Measurements from ENCODE around the gene ZSCAN5C. TPM values are rescaled to one million over a fixed set of nuclear protein-coding genes. Genes with fewer than 3 reads are reported as not detected.
"Not testable (repeated sequence)": the region's sequence is repeated elsewhere in the genome, so short reads cannot be mapped to it uniquely, and the experiment has no call there.

Gene ZSCAN5C
- total RNA-seq, 1 experiment from 2014 or later: not detected

DNA sequence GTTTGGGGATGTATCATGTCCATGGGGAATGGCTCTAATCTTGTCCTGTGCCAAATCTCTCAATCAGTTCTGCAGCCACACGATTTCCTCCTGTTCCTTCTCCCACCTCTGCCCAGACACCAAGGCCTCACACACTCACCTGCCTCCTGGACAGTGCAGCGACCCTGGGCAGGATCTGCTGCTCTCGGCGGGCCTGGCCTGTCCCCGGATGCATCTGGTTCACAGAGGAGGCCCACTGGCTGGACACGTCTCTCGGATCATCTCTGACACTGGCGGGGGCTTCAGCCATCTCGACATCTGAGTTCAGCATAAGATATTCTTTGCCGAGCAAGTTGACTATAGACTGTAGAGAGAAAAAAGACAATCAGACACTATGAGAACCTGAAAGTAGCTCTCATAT, 10.4 kb upstream of the ZSCAN5C start:
- no peak for DNase-seq (ENCODE audit: low spot score)

DNA sequence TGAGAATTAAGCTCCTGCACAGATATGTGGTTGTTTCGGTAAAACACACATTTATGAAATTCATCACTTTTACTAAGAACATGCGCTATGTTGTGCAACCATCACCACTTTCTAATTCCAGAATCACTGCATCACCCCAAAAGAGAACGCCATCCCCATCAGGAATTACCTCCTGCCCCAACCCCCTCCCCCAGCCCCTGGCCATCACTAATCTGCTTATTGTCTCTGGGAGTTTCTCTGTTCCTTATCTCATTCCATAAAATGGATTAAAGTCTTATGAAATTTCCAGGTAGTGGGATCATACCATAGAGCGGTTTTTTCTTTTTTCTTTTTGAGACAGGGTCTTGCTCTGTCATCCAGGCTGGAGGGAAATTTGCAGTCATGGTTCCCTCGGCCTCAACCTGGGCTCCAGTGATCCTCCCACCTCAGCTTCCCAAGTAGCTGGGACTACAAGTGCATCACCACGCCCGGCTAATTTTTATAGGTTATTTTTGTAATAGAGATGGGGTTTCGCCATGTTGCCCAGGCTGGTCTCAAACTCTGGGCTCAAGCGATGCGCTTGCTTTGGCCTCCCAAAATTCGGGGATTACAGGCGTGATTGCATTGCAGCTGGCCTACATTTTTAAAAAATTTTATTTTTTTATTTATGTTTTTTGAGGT, 8.0 kb upstream of the ZSCAN5C start:
- no peak for DNase-seq (ENCODE audit: low spot score)

DNA sequence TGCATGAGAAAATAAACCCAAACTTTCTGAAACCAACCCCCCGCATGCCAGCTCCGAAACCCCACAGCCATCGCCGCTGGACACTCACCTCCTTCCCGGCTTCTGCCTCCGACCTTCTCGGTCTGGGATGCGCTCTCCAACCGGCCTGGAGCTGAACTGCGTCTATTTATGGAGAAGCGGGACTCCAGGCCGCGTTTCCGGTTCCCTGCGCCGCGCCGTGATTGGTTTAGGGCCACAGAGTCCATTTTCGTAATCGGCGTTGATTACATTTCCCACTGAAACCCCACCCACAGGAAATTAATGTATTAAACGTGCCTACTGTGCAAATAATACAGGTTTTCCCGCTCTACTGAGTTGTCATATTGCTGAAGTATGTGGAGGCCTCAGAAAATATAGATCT, 4.4 kb upstream of the ZSCAN5C start, which contains the start of gene ZSCAN5B:
Gene ZSCAN5B (minus strand): TSS at position 138 of the 400 bp plus-strand sequence. CDS start 4,731 bp downstream, outside the sequence.
- DNase-seq (ENCODE audit: low spot score): not testable (repeated sequence)

DNA sequence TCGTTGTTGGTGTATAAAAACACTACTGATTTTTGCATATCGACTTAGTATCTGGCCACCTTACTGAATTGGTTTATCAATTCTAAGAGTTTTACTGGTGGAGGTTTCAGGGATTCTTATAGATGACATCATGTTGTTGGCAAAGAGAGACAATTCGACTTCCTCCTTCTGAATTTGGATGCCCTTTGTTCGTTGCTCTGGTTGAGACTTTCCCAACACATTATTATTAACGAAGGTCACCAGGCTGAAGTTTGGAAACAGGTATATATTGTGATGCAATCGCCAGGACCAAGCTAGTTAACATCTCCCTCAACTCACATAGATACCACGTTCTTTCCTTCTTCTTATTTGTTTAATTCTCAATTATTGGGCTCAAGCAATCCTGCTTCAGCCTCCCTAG, 2.4 kb upstream of the ZSCAN5C start:
- DNase-seq (ENCODE audit: low spot score): no peak

DNA sequence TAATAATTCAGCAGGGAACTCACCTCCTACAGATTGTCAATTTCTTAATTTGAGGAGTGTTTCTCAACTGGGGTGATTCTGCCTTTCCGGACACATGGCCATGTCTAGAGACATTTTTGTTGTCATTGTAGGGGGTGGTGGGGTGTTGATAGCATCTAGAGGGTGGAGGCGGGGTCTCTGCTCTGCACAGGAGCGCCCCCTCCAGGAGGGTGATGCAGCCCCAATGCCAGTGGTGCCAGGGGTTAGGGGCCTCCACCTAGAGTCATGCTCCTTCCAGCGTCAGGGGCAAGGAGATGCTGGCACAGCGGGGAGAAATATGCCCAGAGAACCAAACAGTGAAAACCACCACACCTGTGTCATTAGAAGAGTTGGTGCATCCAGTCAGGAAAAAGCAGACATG, 5.5 kb downstream of the ZSCAN5C start:
- not testable (repeated sequence) for DNase-seq (ENCODE audit: low spot score)

DNA sequence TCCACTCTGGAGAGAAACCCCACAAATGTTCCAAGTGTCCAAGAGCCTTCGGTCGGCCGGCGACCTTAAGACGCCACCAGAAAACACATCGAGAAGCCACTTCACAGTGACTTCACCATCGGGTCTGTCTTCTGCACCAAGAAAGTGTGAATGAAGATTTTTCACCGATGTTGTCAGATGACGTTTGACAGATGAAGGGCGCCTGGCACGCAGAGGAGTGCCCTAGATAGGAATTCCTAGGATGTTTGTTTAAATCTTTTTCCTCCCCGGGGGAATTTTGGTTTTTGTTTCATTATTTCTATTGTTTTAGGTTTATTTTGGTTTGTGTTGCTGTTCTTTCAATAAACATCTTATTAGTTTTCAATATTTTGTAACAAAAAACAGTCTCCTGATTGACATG, 7.0 kb downstream of the ZSCAN5C start:
- DNase-seq (ENCODE audit: low spot score): peak; percentile 21

DNA sequence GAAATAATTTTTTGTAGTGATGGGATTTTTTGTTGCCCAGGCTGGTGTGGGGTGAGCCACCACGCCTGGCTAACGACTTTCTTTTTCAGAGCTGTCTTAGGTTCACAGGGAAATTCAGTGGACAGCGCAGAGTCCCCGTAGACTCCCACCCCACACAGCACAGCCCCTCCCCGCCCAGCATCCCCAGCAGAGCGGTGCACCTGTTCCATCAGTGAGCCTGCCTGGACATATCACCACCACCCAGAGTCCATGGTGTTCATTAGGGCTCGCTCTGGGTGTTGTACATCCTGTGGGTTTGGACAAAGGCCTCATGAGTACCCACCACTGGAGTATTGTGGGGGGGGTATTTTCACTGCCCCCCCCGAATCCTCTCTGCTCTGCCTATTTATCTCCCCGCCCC, 8.0 kb downstream of the ZSCAN5C start:
- DNase-seq (ENCODE audit: low spot score): not testable (repeated sequence)

DNA sequence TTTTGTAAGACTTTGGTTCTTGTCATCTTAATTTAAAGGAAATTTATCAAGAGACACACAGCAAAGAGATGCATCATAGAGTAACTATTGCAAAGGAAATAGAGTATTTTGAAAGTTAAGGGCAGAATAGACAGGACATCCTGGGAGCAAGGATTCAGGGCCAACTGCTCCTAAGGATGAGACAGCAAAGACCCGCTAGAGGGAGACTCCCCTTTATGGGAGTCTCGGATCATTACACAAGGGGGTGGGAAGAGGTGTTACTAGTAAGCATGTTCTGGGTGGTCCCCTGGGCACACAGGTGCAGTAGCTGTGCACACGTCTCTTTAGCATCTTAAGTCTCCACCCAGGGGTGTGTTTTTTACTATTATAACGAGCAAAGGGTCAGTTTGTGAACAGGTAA, 9.6 kb downstream of the ZSCAN5C start:
- DNase-seq (ENCODE audit: low spot score): no peak

DNA sequence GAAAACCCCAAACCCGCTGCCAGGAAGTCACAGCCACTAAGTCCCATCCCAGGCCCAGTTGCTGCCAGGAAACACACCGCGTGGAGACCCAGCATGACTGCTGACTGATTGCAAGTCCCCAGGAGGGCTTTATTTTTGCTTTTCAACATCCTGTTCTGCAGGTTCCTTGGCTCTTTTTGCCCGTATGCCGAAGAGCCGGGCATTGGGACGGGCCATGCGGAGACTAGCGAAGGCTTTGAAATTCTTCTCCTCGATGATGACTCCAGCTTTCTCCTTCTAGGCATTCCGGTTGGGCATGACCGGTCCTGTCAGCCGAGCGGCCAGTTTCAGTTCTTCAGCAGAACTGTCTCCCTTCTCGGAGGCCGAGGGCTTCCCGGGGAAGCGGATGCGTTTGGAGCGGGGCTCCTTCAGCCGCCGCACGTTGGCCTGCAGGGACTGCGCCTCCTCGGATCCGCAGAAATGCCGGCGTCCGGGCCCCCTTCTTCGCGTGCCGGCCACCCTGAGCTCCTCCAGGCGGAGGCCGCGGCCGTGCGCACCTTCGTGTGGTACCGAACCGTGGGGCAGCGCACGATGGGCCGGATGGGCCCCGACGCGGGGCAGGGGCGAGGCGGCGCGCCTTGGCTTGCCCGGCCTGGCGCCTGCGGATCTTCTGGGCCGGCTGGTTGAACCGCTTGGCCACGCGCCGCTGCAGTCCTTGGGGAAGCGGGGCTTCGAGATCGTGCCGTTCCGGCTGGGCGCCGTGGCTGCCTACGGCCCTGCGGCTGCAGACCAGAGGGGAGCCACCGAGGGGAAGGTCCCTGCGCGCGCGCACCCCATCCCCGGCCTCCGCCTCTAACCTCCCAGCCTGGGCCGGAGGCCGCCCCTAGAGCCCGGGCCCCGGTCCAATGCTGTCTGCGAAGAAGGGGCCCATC, 15.2 kb downstream of the ZSCAN5C start:
- no peak for DNase-seq (ENCODE audit: low spot score)

DNA sequence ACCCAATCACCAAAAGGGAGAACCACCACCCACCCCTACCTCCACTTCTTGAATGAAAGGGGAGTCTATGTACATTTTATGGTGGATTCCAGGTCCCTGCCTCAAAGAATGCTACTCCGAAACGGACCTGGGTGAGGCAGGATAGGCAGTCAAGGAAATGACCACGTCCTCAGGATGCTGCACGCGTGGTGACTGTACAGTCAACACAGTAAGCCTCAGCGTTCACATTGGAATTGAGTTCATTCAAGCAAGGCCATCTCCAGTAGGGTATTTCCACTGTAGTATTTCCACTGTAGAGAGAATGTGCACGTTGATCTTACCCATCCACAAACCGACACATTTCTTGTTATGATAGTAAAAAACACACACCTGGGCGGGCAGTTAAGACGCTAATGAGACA, 16.9 kb downstream of the ZSCAN5C start:
- no peak for DNase-seq (ENCODE audit: low spot score)

DNA sequence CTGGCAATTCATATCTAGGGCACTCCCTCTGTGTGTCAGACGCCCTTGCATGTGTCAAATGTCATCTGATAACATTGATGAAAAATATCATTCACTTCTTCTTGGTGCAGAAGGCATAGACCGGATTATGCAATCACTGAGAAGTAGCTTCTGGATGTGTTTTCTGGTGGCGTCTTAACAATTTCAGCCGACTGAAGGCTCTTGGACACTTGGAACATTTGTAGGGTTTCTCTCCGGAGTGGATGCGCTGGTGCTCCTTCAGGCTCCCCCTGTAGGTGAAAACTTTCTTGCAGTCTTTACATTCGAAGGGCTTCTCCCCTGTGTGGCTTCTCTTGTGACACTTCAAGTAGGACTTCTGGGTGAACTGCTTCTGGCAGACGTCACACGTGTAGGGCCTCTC, 19.4 kb downstream of the ZSCAN5C start:
- DNase-seq (ENCODE audit: low spot score): peak; percentile 24

DNA sequence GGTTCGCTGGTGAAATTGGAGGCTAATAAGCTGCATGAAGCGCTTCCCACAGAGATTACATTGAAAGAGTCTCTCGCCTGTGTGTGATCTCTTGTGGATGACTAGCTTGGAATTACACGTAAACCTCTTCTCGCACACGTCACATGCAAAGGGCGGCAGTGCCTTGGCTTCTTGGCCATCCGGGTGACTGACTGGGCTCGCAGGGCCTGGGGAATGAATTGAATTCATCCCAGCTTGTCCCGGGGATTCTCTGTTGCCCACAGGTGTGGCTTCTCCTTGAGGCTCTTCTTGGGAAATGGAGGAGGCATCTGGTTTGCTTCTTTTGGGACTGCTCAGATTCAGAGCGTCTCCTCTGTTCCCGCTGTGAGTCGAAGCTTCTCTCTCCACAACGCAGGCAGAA, 19.8 kb downstream of the ZSCAN5C start:
- DNase-seq (ENCODE audit: low spot score): no peak

DNA sequence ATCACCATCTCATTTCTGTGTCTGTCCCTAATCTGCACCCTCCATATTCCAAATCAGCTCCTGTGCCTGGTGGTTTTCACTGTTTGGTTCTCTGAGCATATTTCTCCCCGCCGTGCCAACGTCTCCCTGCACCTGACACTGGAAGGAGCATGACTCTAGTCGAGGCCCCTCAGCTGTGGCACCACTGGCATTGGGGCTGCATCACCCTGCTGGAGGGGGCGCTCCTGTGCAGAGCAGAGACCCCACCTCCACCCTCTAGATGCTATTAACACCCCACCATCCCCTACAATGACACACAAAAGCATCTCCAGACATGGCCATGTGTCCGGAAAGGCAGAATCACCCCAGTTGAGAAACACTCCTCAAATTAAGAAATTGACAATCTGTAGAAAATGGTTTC, 20.8 kb downstream of the ZSCAN5C start:
- DNase-seq (ENCODE audit: low spot score): no peak

DNA sequence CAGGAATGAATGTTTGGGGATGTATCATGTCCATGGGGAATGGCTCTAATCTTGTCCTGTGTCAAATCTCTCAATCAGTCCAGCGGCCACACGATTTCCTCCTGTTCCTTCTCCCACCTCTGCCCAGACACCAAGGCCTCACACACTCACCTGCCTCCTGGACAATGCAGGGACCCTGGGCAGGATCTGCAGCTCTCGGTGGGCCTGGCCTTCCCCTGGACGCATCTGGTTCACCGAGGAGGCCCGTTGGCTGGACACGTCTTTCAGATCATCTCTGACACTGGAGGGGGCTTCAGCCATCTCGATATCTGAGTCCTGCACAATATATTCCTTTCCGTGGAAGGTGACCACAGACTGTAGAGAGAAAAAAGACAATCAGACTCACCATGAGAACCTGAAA, 21.4 kb downstream of the ZSCAN5C start:
- no peak for DNase-seq (ENCODE audit: low spot score)

DNA sequence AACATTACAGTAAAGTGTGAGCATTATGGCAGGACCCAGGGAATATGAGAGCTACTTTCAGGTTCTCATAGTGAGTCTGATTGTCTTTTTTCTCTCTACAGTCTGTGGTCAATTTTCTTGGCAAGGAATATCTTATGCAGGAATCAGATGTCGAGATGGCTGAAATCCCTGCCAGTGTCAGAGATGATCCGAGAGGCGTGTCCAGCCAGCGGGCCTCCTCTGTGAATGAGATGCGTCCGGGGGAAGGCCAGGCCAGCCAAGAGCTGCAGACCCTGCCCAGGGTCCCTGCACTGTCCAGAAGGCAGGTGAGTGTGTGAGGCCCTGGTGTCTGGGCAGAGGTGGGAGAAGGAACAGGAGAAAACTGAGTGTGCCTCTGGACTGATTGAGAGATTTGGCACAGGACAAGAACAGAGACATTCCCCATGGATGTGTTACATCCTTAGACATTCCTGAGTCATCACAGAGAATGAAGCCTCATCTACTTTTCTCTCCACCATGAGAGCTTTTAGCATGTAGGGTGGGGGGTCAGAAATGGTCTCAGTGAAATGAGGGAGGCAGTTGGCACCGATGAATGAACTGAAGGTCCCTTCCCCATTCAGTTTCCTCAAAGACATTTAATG, 43.2 kb downstream of the ZSCAN5C start:
- peak; percentile 19 for DNase-seq (ENCODE audit: low spot score)

DNA sequence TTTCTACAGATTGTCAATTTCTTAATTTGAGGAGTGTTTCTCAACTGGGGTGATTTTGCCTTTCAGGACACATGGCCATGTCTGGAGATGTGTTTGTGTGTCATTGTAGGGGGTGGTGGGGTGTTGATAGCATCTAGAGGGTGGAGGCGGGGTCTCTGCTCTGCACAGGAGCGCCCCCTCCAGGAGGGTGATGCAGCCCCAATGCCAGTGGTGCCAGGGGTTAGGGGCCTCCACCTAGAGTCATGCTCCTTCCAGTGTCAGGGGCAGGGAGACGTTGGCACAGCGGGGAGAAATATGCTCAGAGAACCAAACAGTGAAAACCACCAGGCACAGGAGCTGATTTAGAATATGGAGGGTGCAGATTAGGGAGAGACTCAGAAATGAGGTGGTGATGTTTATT, 43.7 kb downstream of the ZSCAN5C start:
- DNase-seq (ENCODE audit: low spot score): not testable (repeated sequence)

DNA sequence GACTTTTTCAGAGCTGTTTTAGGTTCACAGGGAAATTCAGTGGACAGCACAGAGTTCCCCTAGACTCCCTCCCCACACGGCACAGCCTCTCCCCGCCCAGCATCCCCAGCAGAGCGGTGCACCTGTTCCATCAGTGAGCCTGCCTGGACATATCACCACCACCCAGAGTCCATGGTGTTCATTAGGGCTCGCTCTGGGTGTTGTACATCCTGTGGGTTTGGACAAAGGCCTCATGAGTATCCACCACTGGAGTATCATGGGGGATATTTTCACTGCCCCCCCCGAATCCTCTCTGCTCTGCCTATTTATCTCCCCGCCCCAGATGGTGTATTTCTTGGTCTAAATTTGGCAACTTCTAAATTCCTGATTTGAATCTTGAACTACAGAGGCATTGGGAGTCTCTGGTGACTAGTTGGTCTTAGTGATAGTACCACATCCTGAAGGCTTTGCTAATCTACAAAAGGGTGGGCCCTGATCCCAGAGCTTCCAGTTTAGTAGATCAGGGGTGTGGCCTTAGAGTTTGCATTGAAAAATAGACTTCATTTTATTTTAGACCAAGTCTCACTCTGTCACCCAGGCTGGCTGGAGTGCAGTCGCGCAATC, 46.8 kb downstream of the ZSCAN5C start:
- DNase-seq (ENCODE audit: low spot score): not testable (repeated sequence)

DNA sequence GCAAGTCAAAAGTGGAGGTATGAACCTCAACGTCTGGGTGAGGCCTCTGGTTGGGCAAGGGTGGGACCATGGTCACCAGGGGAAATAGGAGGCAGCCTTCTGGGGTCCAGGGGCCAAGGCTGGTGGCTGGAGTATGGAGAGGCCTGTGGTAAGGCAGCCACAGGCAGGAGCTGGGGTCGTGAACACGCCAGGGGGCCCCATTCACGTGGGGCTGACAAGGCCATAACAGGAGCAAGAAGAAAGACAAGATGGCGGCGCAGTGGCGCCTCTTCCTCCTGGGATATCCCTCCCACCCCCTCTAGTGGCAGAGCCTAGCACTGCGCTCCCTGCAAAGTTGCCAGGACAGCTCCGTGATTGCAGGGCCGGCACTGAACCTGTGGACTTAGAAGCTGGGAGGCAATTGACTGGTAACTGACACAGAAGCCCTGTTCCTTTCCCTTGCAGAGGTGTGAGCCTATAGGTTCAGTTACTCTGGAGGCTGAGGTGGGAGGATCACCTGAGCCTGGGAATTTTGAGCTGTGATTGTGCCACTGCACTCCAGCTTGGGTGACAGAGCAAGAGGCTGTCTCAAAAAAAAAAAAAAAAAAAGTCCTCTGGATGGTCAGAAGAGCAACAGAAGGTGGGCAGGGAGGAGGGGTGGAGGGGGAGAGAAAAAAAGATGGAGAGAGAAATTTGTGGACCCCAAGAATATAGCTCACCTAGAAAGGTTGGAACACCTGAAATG, 50.8 kb downstream of the ZSCAN5C start:
- peak; percentile 89 for DNase-seq (ENCODE audit: low spot score)

DNA sequence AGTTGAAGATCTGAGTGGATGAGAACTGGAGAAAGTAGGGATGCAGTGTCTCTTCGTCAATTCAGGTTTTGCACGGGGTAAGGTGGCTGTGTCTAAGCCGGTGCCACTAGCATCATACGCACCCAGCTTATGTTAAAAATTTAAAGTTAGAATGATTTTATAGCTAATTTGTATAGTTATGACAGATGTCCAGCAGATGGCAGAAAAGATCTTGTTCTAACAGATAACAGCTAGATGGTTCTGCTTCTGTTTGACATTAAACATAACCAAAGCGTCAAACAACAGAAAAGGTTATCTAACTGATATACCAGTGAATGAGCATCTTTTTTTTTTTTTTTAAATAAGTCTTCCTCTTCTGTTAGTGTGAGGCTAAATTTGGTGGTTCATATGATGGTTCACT, 51.7 kb downstream of the ZSCAN5C start:
- peak; percentile 76 for DNase-seq (ENCODE audit: low spot score)

DNA sequence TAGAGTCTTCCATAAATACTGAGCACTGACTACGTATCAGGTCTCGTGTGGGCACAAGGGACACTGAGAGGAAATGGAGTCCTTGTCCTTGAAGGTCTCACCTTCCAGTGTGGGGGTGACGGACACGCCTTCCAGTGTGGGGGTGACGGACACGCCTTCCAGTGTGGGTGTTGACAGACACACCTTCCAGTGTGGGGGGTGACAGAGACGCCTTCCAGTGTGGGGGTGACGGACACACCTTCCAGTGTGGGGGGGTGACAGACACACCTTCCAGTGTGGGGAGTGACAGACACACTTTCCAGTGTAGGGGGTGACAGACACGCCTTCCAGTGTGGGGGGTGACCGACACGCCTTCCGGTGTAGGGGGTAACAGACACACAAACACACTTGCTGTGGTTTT, 56.2 kb downstream of the ZSCAN5C start:
- no peak for DNase-seq (ENCODE audit: low spot score)
